Measurements from ENCODE around the gene SH3PXD2A. TPM values are rescaled to one million over a fixed set of nuclear protein-coding genes. Genes with fewer than 3 reads are reported as not detected.

The SH3PXD2A gene
- total RNA-seq, 1 experiment from 2014 or later = 4.5 TPM

DNA sequence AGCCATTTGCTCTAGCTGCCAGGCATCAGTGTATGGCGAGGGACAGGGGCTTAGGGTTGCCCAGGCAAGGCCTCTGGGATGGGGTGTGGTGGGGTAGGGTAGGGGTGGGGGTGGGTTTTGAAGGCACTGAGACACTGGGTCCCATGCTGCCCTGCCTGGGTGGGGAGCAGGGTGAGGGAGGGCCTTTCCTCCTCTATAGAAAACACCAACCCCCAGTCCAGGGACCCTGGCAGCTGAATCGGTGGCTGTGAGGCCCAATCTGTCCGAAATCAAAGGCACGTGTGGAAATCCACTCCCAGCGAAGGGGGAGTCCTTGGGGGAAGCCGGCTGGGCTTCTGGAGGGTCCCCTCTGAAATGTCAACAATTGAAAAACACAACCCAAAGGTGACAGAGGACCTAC is 255.5 kb downstream of the SH3PXD2A start:
- Histone ChIP-seq H3K14ac (ENCODE audit: insufficient read depth, low read length) (no peak overlapping the region), H2BK120ac (ENCODE audit: low read depth, low read length, poor library complexity, severe bottlenecking) (no peak overlapping the region), H3K4me1 (ENCODE audit: insufficient read depth, low read length) (no peaks in the 10 kb centered on the region), H2BK12ac (ENCODE audit: insufficient read length, low read depth, low read length) (no peak overlapping the region), H3K4ac (ENCODE audit: low read depth, low read length) (no peak overlapping the region), H3K79me1 (ENCODE audit: insufficient read depth, low read depth, low read length, poor library complexity, severe bottlenecking) (no peaks in the 10 kb centered on the region), H4K91ac (ENCODE audit: insufficient read length, low read depth, low read length) (no peak overlapping the region), H2AK5ac (ENCODE audit: insufficient read length, low read length) (no peak overlapping the region), H3K56ac (ENCODE audit: insufficient read length, low read depth, low read length) (no peak overlapping the region), H3K79me2 (ENCODE audit: insufficient read depth, low read length) (no peaks in the 10 kb centered on the region), H3K4me2 (ENCODE audit: insufficient read depth, insufficient read length, low read length) (no peak overlapping the region), H4K5ac (ENCODE audit: insufficient read length, low read depth, low read length) (no peak overlapping the region), H3K23me2 (ENCODE audit: insufficient read length, low read depth, low read length, poor library complexity, severe bottlenecking) (no peaks in the 10 kb centered on the region), H2BK20ac (ENCODE audit: low read depth, low read length, poor library complexity, severe bottlenecking) (no peak overlapping the region), H3K27ac (ENCODE audit: insufficient read length, low read depth, low read length) (no peak overlapping the region), H3K27me3 (ENCODE audit: insufficient read depth, low read length) (no peaks in the 10 kb centered on the region), H2BK5ac (ENCODE audit: insufficient read length, low read length) (no peak overlapping the region), H2AFZ (ENCODE audit: low read length) (no peak overlapping the region), H3K9me3 (ENCODE audit: control insufficient read depth, low read depth, low read length) (no peaks in the 10 kb centered on the region), H2BK15ac (ENCODE audit: low read depth, low read length) (no peak overlapping the region), H3T11ph (ENCODE audit: low read length) (no peak overlapping the region), H4K8ac (replicated peaks; ENCODE audit: insufficient read length, low read depth, low read length) (no peak overlapping the region), H3K18ac (ENCODE audit: insufficient read length, low read depth, low read length) (no peak overlapping the region), H4K20me1 (ENCODE audit: control insufficient read depth, insufficient read depth, insufficient read length) (no peaks in the 10 kb centered on the region), H3K9ac (ENCODE audit: extremely low read depth, insufficient read length, low read length) (no peak overlapping the region), H3K23ac (ENCODE audit: insufficient read length, low read depth, low read length) (no peak overlapping the region)
- Mint-ChIP-seq H3K4me3 (no peak overlapping the region), H3K4me1 (peaks cover 9 to 19% of the 10 kb centered on the region in 2 experiments), H3K27ac (no peak overlapping the region), H3K27me3 (ENCODE audit: low read depth) (peaks cover 4% of the 10 kb centered on the region; the same call in 1 of the 2 replicates), H3K36me3 (ENCODE audit: insufficient read depth in 1 of 3, low read depth in 3 of 3) (peaks cover 0 to 7% (median 1%) of the 10 kb centered on the region in 3 experiments; a peak in 3 of 7 replicates), H3K9me3 (no peaks in the 10 kb centered on the region)
- TF ChIP-seq, protein P1, sequence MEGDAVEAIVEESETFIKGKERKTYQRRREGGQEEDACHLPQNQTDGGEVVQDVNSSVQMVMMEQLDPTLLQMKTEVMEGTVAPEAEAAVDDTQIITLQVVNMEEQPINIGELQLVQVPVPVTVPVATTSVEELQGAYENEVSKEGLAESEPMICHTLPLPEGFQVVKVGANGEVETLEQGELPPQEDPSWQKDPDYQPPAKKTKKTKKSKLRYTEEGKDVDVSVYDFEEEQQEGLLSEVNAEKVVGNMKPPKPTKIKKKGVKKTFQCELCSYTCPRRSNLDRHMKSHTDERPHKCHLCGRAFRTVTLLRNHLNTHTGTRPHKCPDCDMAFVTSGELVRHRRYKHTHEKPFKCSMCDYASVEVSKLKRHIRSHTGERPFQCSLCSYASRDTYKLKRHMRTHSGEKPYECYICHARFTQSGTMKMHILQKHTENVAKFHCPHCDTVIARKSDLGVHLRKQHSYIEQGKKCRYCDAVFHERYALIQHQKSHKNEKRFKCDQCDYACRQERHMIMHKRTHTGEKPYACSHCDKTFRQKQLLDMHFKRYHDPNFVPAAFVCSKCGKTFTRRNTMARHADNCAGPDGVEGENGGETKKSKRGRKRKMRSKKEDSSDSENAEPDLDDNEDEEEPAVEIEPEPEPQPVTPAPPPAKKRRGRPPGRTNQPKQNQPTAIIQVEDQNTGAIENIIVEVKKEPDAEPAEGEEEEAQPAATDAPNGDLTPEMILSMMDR (conservative IDR thresholded peaks at IDR 0.05) = no peak
- WGBS (ENCODE audit: extremely low coverage, insufficient read length, low lambda C conversion rate) = no CpG with 5 or more reads among the region's 6 CpGs
- DNase-seq = no peak

Measured in H9 (cell line).